ENCODE measurements around the gene WIPF3. TPM values are rescaled to one million over a fixed set of nuclear protein-coding genes. Genes with fewer than 3 reads are reported as not detected.

The WIPF3 gene
- total and polyA plus RNA-seq, 2 of the 4 experiments (the other 2 are of a cell fraction) = not detected

GRCh38 chr7:29955799-29956486, 149.6 kb downstream of the WIPF3 start:
- TF ChIP-seq MAFK (IDR thresholded peaks at IDR 0.05; ENCODE audit: low read depth, low read length) (no peak), CTCF (conservative IDR thresholded peaks at IDR 0.05; ENCODE audit: low read depth, low read length) (no peak), CHD1 (IDR thresholded peaks at IDR 0.05; ENCODE audit: low read depth, low read length) (no peak), RAD21 (IDR thresholded peaks at IDR 0.05; ENCODE audit: low read length) (no peak), FOS (IDR thresholded peaks at IDR 0.05; ENCODE audit: low read depth, low read length) (no peak), RCOR1 (IDR thresholded peaks at IDR 0.05; ENCODE audit: insufficient replicate concordance, low read length) (no peak), MAZ (IDR thresholded peaks at IDR 0.05; ENCODE audit: borderline replicate concordance, low read depth, low read length) (no peak), POLR2A (IDR thresholded peaks at IDR 0.05; ENCODE audit: low read depth, low read length) (no peak), MXI1 (IDR thresholded peaks at IDR 0.05; ENCODE audit: borderline replicate concordance, low read depth, low read length) (no peak), SMC3 (IDR thresholded peaks at IDR 0.05; ENCODE audit: low read depth, low read length) (no peak), RFX5 (IDR thresholded peaks at IDR 0.05; ENCODE audit: low read depth, low read length) (no peak)
- Histone ChIP-seq H3K4me3 (ENCODE audit: insufficient read depth, low read depth, low read length) (no peak overlapping the region), H4K20me1 (ENCODE audit: insufficient read depth, low read length) (peaks cover 37% of the 10 kb centered on the region; the same call in 1 of the 2 replicates), H3K27me3 (ENCODE audit: control insufficient read depth, insufficient read depth, low read length) (no peaks in the 10 kb centered on the region), H2AFZ (replicated peaks; ENCODE audit: low read length, poor library complexity) (no peak overlapping the region), H3K4ac (ENCODE audit: low read depth, low read length) (no peak overlapping the region), H2BK20ac (ENCODE audit: low read depth, low read length) (no peak overlapping the region), H4K8ac (ENCODE audit: low read depth in 2 of 2, low read length in 2 of 2) (no peak overlapping the region), H2AK5ac (ENCODE audit: low read depth, low read length) (no peak overlapping the region), H2AK9ac (replicated peaks; ENCODE audit: low read depth, low read length, poor library complexity) (no peak overlapping the region), H3K36me3 (ENCODE audit: control insufficient read depth, insufficient read depth, low read length) (peaks cover 30% of the 10 kb centered on the region), H3K56ac (ENCODE audit: extremely low read depth, insufficient read depth, low read length) (no peak overlapping the region), H3K9me1 (ENCODE audit: insufficient read depth, low read length) (peaks cover 17% of the 10 kb centered on the region), H4K91ac (ENCODE audit: insufficient read depth, low read depth, low read length) (no peak overlapping the region), H3K27ac (ENCODE audit: insufficient read depth, low read length) (no peak overlapping the region), H3K9ac (ENCODE audit: low read depth, low read length) (no peak overlapping the region), H2BK5ac (ENCODE audit: low read depth, low read length, poor library complexity, severe bottlenecking) (no peak overlapping the region), H3K14ac (replicated peaks; ENCODE audit: low read depth, low read length) (no peak overlapping the region), H3K4me2 (ENCODE audit: low read depth, low read length) (no peak overlapping the region), H2BK120ac (ENCODE audit: low read depth, low read length) (no peak overlapping the region), H3K18ac (ENCODE audit: low read depth, low read length) (no peak overlapping the region), H3K23ac (ENCODE audit: low read depth, low read length) (no peak overlapping the region), H3K79me1 (ENCODE audit: low read depth in 1 of 2, low read length in 2 of 2) (peaks cover 23 to 68% of the 10 kb centered on the region in 2 experiments), H3K9me3 (ENCODE audit: control insufficient read depth, insufficient read depth, low read length) (no peaks in the 10 kb centered on the region), H4K5ac (ENCODE audit: low read depth, low read length) (no peak overlapping the region), H3K4me1 (ENCODE audit: control insufficient read depth, insufficient read depth, low read length) (no peaks in the 10 kb centered on the region), H2BK15ac (ENCODE audit: low read depth, low read length) (no peak overlapping the region)
- CTCF ChIA-PET = no interaction called here
- dilution Hi-C loops (cut with HindIII; ENCODE audit: low sequenced_read_pairs, unreplicated experiment) = no loop called here
- DNase-seq (no peak), ATAC-seq (ENCODE audit: low read depth) (no peak)
- intact Hi-C loops (cut with micrococcal nuclease) = no loop called here
- in situ Hi-C loops (cut with MboI; ENCODE audit: low sequenced_read_pairs) = no loop called here
- WGBS, 2 experiments (ENCODE audit: extremely low coverage in 2 of 2, insufficient read length in 1 of 2) = 80% methylated on average over 1 of the region's 8 CpGs; no CpG with 5 or more reads in 1 of the 2 experiments
- POLR2A ChIA-PET (ENCODE audit: unreplicated experiment) = no interaction called here
- BruUV-seq (replicated peaks) = no TSS peak

All from IMR-90 (cell line).